ENCODE results near the gene MYO1D.

DNA sequence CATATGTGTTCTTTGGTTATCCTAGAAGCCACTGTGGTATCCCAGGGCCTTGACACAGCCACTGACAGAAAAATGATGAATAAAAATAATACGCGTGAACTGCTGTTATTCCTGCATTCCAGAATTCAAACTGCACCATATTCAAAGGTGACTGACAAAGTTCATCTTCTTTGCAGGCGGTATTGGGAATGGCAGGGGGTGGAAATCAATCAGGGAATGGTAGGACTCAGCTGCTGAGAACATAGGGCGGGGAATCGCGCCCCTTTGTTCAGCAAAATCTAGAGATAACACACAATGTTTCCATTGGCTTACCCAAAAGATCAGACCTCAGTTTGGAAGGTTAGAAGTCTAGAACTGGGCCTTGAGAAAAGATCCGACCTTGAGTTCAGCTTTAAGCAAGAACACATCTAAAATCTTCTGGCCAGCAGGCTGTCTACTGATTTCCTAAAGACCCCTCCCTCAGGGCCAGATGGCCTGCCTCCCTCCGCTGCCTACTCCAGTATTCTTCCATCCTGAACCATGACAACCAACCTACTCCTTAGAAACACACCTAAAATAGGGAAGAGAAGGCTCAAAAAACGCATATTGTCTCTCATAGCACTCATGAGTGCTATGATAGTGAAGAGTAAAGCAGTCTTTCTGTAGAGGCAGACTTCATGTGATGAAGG lies 356.1 kb downstream of the MYO1D start:
- TF ChIP-seq, protein P1, sequence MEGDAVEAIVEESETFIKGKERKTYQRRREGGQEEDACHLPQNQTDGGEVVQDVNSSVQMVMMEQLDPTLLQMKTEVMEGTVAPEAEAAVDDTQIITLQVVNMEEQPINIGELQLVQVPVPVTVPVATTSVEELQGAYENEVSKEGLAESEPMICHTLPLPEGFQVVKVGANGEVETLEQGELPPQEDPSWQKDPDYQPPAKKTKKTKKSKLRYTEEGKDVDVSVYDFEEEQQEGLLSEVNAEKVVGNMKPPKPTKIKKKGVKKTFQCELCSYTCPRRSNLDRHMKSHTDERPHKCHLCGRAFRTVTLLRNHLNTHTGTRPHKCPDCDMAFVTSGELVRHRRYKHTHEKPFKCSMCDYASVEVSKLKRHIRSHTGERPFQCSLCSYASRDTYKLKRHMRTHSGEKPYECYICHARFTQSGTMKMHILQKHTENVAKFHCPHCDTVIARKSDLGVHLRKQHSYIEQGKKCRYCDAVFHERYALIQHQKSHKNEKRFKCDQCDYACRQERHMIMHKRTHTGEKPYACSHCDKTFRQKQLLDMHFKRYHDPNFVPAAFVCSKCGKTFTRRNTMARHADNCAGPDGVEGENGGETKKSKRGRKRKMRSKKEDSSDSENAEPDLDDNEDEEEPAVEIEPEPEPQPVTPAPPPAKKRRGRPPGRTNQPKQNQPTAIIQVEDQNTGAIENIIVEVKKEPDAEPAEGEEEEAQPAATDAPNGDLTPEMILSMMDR (IDR thresholded peaks at IDR 0.05): no peak
- no peak for TF ChIP-seq POLR2A (IDR thresholded peaks at IDR 0.05)
- TF ChIP-seq EP300 (IDR thresholded peaks at IDR 0.05): no peak
- TF ChIP-seq POLR2AphosphoS5 (IDR thresholded peaks at IDR 0.05): no peak

Measured in suprapubic skin (tissue), 4 donors.